HG03575 (cell line): Measurements from ENCODE around the gene TACR1.
"Not testable (repeated sequence)": the region's sequence is repeated elsewhere in the genome, so short reads cannot be mapped to it uniquely, and the experiment has no call there.

Experiments
- ATAC-seq: cut with Tn5 transposase; IDR thresholded peaks from one replicate; pipeline ENCODE4 v1.9.1; 2021; ENCODE audit not compliant: unreplicated experiment, insufficient number of reproducible peaks, low FRiP score; ENCODE audit errors: extremely low read depth

TACR1 gene

GRCh38 chr2:75157435-75157834, 41.9 kb downstream of the TACR1 start:
- ATAC-seq, result no peak

- ATAC-seq, result no peak
These were observed 44.2 kb downstream of the TACR1 start for GRCh38 chr2:75155115-75155514.

GRCh38 chr2:75153221-75153620, 46.1 kb downstream of the TACR1 start:
- ATAC-seq, result no peak

- ATAC-seq, result not testable (repeated sequence)
These were observed 47.1 kb downstream of the TACR1 start for GRCh38 chr2:75152243-75152642.

GRCh38 chr2:75147884-75148283, 51.4 kb downstream of the TACR1 start:
- ATAC-seq, result not testable (repeated sequence)

- ATAC-seq, result no peak
These were observed 52.6 kb downstream of the TACR1 start for GRCh38 chr2:75146606-75147332.

GRCh38 chr2:75146221-75146605, 53.1 kb downstream of the TACR1 start:
- not testable (repeated sequence) for ATAC-seq

- no peak for ATAC-seq
These were observed 57.2 kb downstream of the TACR1 start for GRCh38 chr2:75142081-75142480.

GRCh38 chr2:75140288-75140687, 59.0 kb downstream of the TACR1 start:
- ATAC-seq, result no peak

- ATAC-seq, result no peak
These were observed 60.1 kb downstream of the TACR1 start for GRCh38 chr2:75139171-75139570.

GRCh38 chr2:75138528-75138927, 60.8 kb downstream of the TACR1 start:
- ATAC-seq, result no peak

- ATAC-seq, result no peak
These were observed 63.4 kb downstream of the TACR1 start for GRCh38 chr2:75135776-75136400.

- no peak for ATAC-seq
These were observed 64.5 kb downstream of the TACR1 start for GRCh38 chr2:75134860-75135259.

- no peak for ATAC-seq
These were observed 65.4 kb downstream of the TACR1 start for GRCh38 chr2:75133621-75134570.

GRCh38 chr2:75130171-75130570, 69.1 kb downstream of the TACR1 start:
- ATAC-seq, result no peak

- ATAC-seq, result no peak
These were observed 75.4 kb downstream of the TACR1 start for GRCh38 chr2:75123876-75124275.

- ATAC-seq, result no peak
These were observed 86.0 kb downstream of the TACR1 start for GRCh38 chr2:75113231-75113869.

- no peak for ATAC-seq
These were observed 90.3 kb downstream of the TACR1 start for GRCh38 chr2:75108937-75109482.

- ATAC-seq, result no peak
These were observed 97.3 kb downstream of the TACR1 start for GRCh38 chr2:75102011-75102410.
